RWPE1 (cell line): ENCODE data around the gene BCAS1.

Experiments
- CTCF ChIA-PET: fragments of 350-600 bp; sonication (Branson Sonifier 250); formaldehyde crosslinking; extraction: SDS; loops from one replicate; lab custom pipeline; 2021; lab: Yijun Ruan, JAX
- POLR2A ChIA-PET: fragments of 400-600 bp; formaldehyde crosslinking; extraction: SDS; loops from one replicate; lab custom pipeline; 2020; ENCODE audit warnings: antibody characterized with exemption; ENCODE audit not compliant: low non-redundant PET; lab: Yijun Ruan, JAX
- DNase-seq: peaks from one replicate; pipeline ENCODE4 v3.0.0; 2012; ENCODE audit warnings: low spot score
- H3K27ac ChIP-seq: fragments of 450-650 bp; 2 replicates; pipeline ENCODE4 v1.5.1; 2017
- TF ChIP-seq, protein P1 (sequence below): fragments of 450-650 bp; conservative IDR thresholded peaks from 2 replicates; pipeline ENCODE4 v1.5.1; 2017; ENCODE audit warnings: low read depth, mild to moderate bottlenecking

BCAS1 gene

DNA sequence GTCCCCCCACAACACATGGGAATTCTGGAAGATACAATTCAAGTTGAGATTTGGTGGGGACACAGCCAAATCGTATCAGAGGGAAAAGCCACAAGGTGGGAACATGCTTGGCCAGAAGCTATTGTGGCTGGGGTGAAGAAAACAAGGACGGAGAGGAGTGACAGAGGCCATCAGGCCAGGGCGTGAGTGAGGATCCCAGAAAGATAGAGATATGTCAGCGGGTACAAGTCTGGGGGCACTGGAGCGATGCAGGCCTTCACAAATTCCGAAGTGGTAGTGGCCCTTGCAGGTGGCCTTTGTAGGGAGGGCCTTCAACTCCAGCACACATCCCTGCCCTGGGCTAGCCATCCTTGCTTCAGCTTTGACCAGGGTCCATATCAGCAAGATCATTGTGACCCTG lies 159.1 kb downstream of the BCAS1 start:
- ChIA-PET CTCF (interaction anchor here (0.7 to 1.3 kb wide), 3 partner anchors 186 to 332 kb away, joined by 3 to 6 read pairs (median 3); partner anchors contain the start of gene PFDN4), POLR2A (no interaction called here)
- DNase-seq: no peak
- TF ChIP-seq, protein P1, sequence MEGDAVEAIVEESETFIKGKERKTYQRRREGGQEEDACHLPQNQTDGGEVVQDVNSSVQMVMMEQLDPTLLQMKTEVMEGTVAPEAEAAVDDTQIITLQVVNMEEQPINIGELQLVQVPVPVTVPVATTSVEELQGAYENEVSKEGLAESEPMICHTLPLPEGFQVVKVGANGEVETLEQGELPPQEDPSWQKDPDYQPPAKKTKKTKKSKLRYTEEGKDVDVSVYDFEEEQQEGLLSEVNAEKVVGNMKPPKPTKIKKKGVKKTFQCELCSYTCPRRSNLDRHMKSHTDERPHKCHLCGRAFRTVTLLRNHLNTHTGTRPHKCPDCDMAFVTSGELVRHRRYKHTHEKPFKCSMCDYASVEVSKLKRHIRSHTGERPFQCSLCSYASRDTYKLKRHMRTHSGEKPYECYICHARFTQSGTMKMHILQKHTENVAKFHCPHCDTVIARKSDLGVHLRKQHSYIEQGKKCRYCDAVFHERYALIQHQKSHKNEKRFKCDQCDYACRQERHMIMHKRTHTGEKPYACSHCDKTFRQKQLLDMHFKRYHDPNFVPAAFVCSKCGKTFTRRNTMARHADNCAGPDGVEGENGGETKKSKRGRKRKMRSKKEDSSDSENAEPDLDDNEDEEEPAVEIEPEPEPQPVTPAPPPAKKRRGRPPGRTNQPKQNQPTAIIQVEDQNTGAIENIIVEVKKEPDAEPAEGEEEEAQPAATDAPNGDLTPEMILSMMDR: no peak
- no peak overlapping the region for H3K27ac ChIP-seq

DNA sequence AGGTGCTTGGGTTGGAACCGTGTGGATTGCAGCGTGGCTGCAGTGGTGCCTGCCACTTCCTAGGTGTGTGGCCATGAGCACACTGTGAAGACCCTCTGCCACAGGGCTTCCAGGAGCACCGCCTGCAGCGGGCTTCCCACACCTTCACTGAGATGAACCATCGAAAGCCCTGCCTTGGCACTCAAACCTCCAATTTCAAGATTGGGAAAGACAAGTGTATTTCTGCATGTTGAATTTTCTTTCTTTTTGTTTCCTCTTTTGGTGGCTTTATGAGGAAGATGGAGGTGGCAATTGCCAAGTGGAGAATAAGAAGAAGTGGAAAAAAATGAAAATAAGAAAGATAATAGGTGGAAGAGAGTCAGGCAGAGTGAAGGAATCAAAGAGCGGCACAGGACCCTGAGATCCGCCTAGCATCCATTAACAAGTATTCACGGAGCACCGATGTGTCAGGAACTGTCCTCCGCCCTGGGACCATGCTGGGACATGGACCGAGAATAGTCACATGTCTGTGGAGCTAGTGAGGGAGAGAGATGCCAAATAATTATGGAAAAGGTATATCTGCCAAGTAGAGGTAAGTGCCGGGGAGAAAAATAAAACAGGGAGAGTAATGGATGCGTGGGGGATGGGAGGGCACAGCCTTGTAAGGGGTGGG lies 159.9 kb downstream of the BCAS1 start:
- DNase-seq: no peak
- TF ChIP-seq, protein P1: no peak
- POLR2A ChIA-PET: no interaction called here
- no peak overlapping the region for H3K27ac ChIP-seq
- CTCF ChIA-PET: no interaction called here

DNA sequence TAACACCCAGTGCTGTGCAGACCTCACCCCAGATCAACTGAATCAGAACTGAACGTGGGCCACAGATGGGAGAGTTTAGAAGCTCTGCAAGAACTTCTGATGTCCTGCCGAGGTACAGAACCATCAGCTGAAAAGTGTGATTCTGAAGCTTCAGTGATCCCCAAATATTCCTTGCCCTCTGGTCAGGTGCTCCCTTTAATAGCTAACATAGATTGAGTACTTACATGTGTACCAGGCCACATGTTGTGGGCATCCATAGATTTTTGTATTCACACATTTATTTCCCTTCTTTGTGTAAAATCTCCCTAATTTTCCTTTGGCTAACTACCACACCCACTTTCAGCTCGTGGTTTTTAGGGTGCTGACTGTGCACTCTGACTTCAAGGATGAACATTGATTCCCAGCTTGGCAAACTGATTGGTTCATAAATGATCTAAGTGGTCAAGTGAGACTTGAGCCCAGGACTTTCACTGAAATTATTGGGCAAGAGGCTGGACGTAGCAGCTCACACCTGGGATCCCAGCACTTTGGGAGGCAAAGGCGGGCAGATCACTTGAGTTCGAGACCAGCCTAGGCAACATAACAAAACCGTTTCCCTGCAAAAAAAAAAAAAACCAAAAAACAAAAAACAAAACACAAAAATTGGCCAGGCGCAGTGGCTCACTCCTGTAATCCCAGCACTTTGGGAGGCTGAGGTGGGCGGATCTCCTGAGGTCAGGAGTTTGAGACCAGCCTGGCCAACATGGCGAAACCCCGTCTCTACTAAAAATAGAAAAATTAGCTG lies 162.2 kb downstream of the BCAS1 start:
- H3K27ac ChIP-seq: peak overlapping the region; percentile 87
- DNase-seq: no peak
- CTCF ChIA-PET: interaction anchor here (0.6 to 1.6 kb wide), 4 partner anchors 7 to 313 kb away, joined by 3 to 9 read pairs (median 4); no protein-coding TSS in a partner anchor

DNA sequence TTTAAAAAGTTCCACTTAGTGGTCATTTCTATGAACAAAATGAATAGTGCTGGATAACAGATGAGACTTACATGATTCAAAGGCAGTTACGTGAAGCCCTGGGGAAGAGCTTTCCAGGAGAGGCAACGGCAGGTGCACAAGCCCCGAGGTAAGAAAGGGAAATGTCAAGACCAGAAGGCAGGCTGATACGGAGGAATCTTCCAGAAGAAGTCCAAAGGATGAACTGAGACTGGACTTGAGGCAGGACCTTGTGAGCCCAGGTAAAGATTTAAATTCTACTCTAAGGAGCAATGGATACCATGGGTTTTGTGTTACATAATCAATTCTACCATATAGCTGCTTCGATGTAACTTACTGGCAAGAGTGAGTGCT lies 164.6 kb downstream of the BCAS1 start:
- ChIA-PET CTCF (interaction anchor here (0.5 kb wide), 1 partner anchor 122 kb away, joined by 4 read pairs; no protein-coding TSS in a partner anchor), POLR2A (interaction anchor here (1.1 kb wide), 1 partner anchor 312 kb away, joined by 3 read pairs; the partner anchor contains the start of gene ZNF217)
- peak overlapping the region; percentile 87 for H3K27ac ChIP-seq
- TF ChIP-seq, protein P1: no peak
- DNase-seq: no peak

More for the DNA sequence above, 162.2 kb downstream of the BCAS1 start:
- POLR2A ChIA-PET: no interaction called here
- TF ChIP-seq, protein P1: no peak

DNA sequence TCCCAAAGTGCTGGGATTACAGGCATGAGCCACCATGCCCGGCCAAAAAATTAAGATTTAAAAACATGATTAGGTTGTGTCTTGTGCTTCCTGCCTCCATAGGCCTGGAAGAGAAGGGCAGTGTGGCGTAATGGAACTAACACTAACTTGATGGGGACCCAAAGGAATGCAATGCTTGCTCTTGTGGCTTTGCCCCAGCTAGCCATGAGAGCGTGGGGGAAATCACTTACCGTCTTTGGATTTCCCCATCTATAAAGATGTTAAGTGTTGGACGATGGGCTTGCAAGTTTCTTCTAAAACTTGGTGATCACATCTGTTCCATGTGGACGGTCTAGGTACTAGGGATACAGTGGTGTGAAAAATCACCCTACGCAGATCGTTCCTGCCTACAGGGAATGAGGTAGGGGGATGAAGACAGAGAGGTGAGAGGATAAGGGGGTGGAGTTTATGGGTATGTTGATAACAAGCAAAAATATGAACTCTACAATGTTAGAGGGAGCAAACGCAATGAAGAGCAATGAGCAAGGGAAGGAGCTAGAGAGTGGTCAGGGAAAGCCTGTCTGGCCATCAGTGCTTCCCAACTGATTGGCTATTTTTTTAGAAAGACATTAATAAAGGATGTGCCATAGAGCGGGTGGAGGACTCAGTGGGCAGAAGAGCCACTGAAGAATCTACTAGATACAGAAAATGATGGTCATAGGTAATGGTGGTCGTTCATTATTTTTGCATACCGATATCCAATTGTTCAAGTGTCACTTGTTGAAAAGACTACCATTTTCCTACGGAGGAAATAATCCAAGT lies 165.2 kb downstream of the BCAS1 start:
- TF ChIP-seq, protein P1: no peak
- H3K27ac ChIP-seq: peak overlapping the region; percentile 87
- ChIA-PET POLR2A (no interaction called here), CTCF (no interaction called here)
- DNase-seq: no peak

DNA sequence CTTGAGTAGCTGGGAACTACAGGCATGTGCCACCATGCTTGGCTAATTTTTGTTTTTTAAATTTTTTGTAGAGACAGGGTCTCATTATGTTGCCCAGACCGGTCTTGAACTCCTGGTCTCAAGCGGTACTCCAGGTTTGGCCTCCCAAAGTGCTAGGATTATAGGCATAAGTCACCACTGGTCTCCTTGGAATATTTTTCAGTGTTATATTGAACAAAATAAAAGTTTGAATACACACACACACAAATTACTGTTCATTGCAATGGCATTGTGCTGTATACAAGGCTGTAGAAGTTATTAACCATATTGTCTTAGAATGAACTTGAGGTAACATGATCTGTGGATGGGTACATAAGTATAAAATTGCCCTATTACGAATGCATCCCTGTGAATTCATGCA lies 166.1 kb downstream of the BCAS1 start:
- CTCF ChIA-PET: no interaction called here
- TF ChIP-seq, protein P1: no peak

More for the DNA sequence above, 166.1 kb downstream of the BCAS1 start:
- POLR2A ChIA-PET: no interaction called here
- DNase-seq: no peak
- peak overlapping the region; percentile 73 for H3K27ac ChIP-seq
